Gastrocnemius medialis (tissue), 4 donors: Measurements from ENCODE around the gene TPSD1. TPM values are rescaled to one million over a fixed set of nuclear protein-coding genes. Genes with fewer than 3 reads are reported as not detected.
"Not testable (repeated sequence)": the region's sequence is repeated elsewhere in the genome, so short reads cannot be mapped to it uniquely, and the experiment has no call there.

Source experiments
- ATAC-seq, 2 donors: fragments of 150-250 bp; one replicate each; pipeline ENCODE4 v1.9.1; 2016
- DNase-seq, 2 donors: peaks; one replicate each; pipeline ENCODE4 v3.0.0-alpha.2; 2019
- H3K27ac ChIP-seq, 4 donors: fragments of 200-600 bp; sonication (generic); 1 replicate in 1 of 4; 2 replicates in 3 of 4; pipeline ENCODE4 v1.5.1; 2016 to 2018; ENCODE audit warnings: mild to moderate bottlenecking in 2 of 4, moderate library complexity in 1 of 4
- H3K27me3 ChIP-seq, 3 donors: fragments of 200-600 bp; sonication (generic) in 2 of 3; 1 replicate in 1 of 3; 2 replicates in 2 of 3; pipeline versions ENCODE4 v1.5.1 to v1.6.0; 2016 to 2019; ENCODE audit warnings: mild to moderate bottlenecking in 1 of 3, moderate library complexity in 1 of 3
- H3K36me3 ChIP-seq, 2 donors: fragments of 200-600 bp; sonication (generic) in 1 of 2; one replicate each; pipeline ENCODE4 v1.5.1; 2017 to 2018
- H3K4me1 ChIP-seq, 2 donors: fragments of 200-600 bp; sonication (generic) in 1 of 2; one replicate each; pipeline ENCODE4 v1.5.1; 2016 to 2017; ENCODE audit warnings: mild to moderate bottlenecking in 2 of 2
- H3K4me3 ChIP-seq, 4 donors: fragments of 200-600 bp; sonication (generic) in 3 of 4; 1 replicate in 1 of 4; 2 replicates in 3 of 4; pipeline ENCODE4 v1.5.1; 2016 to 2019; ENCODE audit warnings: mild to moderate bottlenecking in 2 of 4
- H3K9me3 ChIP-seq, 3 donors: fragments of 200-600 bp; sonication (generic) in 2 of 3; 1 replicate in 1 of 3; 2 replicates in 2 of 3; pipeline ENCODE4 v1.5.1; 2016 to 2019
- CTCF ChIP-seq, 5 experiments: fragments of 450-650 bp in 3 of 5; fragments of 200-600 bp in 2 of 5; sonication (generic) in 2 of 5; IDR thresholded peaks in 4 of 5; conservative IDR thresholded peaks in 1 of 5; 1 replicate in 4 of 5; 2 replicates in 1 of 5; pipeline ENCODE4 v1.5.1; 2016 to 2019; ENCODE audit warnings: antibody characterized with exemption in 5 of 5, mild to moderate bottlenecking in 3 of 5, moderate library complexity in 3 of 5
- POLR2A ChIP-seq, 2 donors: fragments of 450-650 bp; IDR thresholded peaks; one replicate each; pipeline ENCODE4 v1.6.1; 2017; ENCODE audit warnings: antibody characterized with exemption in 2 of 2, mild to moderate bottlenecking in 2 of 2, moderate library complexity in 2 of 2
- in situ Hi-C, 4 donors: fragments of 200-750 bp; cut with MboI; loops; one replicate each; pipeline versions ENCODE4 v1.15.0 to v1.8.0; 2017; ENCODE audit warnings: low sequenced_read_pairs in 4 of 4
- intact Hi-C: fragments of 100-400 bp; cut with DNase I; formaldehyde crosslinking; loops from one replicate; pipeline ENCODE4 v1.15.1; 2023; ENCODE audit warnings: low total_unique reads
- total RNA-seq, 4 donors: library from RNA; depleted of rRNA; stranded (reverse); fragments of >200 nt; gene quantifications; one replicate each; pipeline versions ENCODE4 v1.1.0 to v1.2.3, GENCODE V29; 2016

The TPSD1 gene
- total RNA-seq, 4 donors from 2014 or later, result 2.5 TPM; not detected in 3

GRCh38 chr16:1271380-1271723 lies 15.5 kb downstream of the TPSD1 start:
- Histone ChIP-seq H3K4me3 (no peak overlapping the region), H3K27ac (no peak overlapping the region), H3K4me1 (no peaks in the 10 kb centered on the region), H3K27me3 (peaks cover 7 to 10% (median 8%) of the 10 kb centered on the region in 3 donors), H3K36me3 (no peaks in the 10 kb centered on the region), H3K9me3 (no peaks in the 10 kb centered on the region)
- in situ Hi-C loops, result no loop called here
- DNase-seq (no peak), ATAC-seq (no peak)
- TF ChIP-seq POLR2A (IDR thresholded peaks at IDR 0.05) (no peak), CTCF (IDR thresholded peaks at IDR 0.05 in 4 of 5, conservative IDR thresholded peaks at IDR 0.05 in 1 of 5) (no peak)
- intact Hi-C loops, result no loop called here

- in situ Hi-C loops, H3K9me3 ChIP-seq, intact Hi-C loops, H3K27ac ChIP-seq, H3K4me3 ChIP-seq, H3K4me1 ChIP-seq, H3K36me3 ChIP-seq: not testable (repeated sequence)
- peaks cover 8 to 11% (median 9%) of the 10 kb centered on the region in 3 donors for H3K27me3 ChIP-seq
- peak in 1 of 2 donors; percentile 36 for ATAC-seq
- DNase-seq, result peak in 1 of 2 donors; percentile 41
Observed at GRCh38 chr16:1271724-1272413, 16.0 kb downstream of the TPSD1 start.

- no peak overlapping the region for H3K4me3 ChIP-seq
- H3K9me3 ChIP-seq, result no peaks in the 10 kb centered on the region
- DNase-seq (no peak), ATAC-seq (no peak)
- H3K27ac ChIP-seq, result no peak overlapping the region
- H3K4me1 ChIP-seq, result no peaks in the 10 kb centered on the region
- intact Hi-C loops (no loop called here), in situ Hi-C loops (no loop called here)
- H3K27me3 ChIP-seq, result peaks cover 8 to 13% (median 11%) of the 10 kb centered on the region in 3 donors
- no peaks in the 10 kb centered on the region for H3K36me3 ChIP-seq
- TF ChIP-seq POLR2A (IDR thresholded peaks at IDR 0.05), result no peak
- no peak for TF ChIP-seq CTCF (IDR thresholded peaks at IDR 0.05 in 4 of 5, conservative IDR thresholded peaks at IDR 0.05 in 1 of 5)
Observed at GRCh38 chr16:1272453-1273198, 16.8 kb downstream of the TPSD1 start.

- Histone ChIP-seq H3K4me3 (no peak overlapping the region), H3K27ac (no peak overlapping the region), H3K9me3 (no peaks in the 10 kb centered on the region), H3K27me3 (peaks cover 8 to 15% (median 13%) of the 10 kb centered on the region in 3 donors), H3K36me3 (no peaks in the 10 kb centered on the region), H3K4me1 (no peaks in the 10 kb centered on the region)
- ATAC-seq, result no peak
- intact Hi-C loops, result no loop called here
- TF ChIP-seq POLR2A (IDR thresholded peaks at IDR 0.05), result no peak
- TF ChIP-seq CTCF (IDR thresholded peaks at IDR 0.05 in 4 of 5, conservative IDR thresholded peaks at IDR 0.05 in 1 of 5), result no peak
- in situ Hi-C loops, result no loop called here
- DNase-seq, result no peak
Observed at GRCh38 chr16:1273816-1274215, 17.9 kb downstream of the TPSD1 start.

- Histone ChIP-seq H3K4me1 (no peaks in the 10 kb centered on the region), H3K27ac (no peak overlapping the region), H3K4me3 (no peak overlapping the region), H3K9me3 (no peaks in the 10 kb centered on the region), H3K36me3 (no peaks in the 10 kb centered on the region), H3K27me3 (peaks cover 12 to 15% (median 13%) of the 10 kb centered on the region in 3 donors)
- DNase-seq (no peak), ATAC-seq (no peak)
- TF ChIP-seq CTCF (IDR thresholded peaks at IDR 0.05 in 4 of 5, conservative IDR thresholded peaks at IDR 0.05 in 1 of 5) (no peak), POLR2A (IDR thresholded peaks at IDR 0.05) (no peak)
- in situ Hi-C loops, result no loop called here
- intact Hi-C loops, result no loop called here
Observed at GRCh38 chr16:1274767-1275166, 18.9 kb downstream of the TPSD1 start.
